Measurements from ENCODE around the gene SPDYE3. TPM values are rescaled to one million over a fixed set of nuclear protein-coding genes. Genes with fewer than 3 reads are reported as not detected.
A peak's percentile ranks its signal among the peaks of the same experiment; 100 is the strongest.
"Not testable (repeated sequence)": the region's sequence is repeated elsewhere in the genome, so short reads cannot be mapped to it uniquely, and the experiment has no call there.

Gene SPDYE3
- total and polyA plus RNA-seq, 2 of the 13 experiments (the other 11 are each of a cell fraction or from before 2014, with no cell fraction given): not detected

DNA sequence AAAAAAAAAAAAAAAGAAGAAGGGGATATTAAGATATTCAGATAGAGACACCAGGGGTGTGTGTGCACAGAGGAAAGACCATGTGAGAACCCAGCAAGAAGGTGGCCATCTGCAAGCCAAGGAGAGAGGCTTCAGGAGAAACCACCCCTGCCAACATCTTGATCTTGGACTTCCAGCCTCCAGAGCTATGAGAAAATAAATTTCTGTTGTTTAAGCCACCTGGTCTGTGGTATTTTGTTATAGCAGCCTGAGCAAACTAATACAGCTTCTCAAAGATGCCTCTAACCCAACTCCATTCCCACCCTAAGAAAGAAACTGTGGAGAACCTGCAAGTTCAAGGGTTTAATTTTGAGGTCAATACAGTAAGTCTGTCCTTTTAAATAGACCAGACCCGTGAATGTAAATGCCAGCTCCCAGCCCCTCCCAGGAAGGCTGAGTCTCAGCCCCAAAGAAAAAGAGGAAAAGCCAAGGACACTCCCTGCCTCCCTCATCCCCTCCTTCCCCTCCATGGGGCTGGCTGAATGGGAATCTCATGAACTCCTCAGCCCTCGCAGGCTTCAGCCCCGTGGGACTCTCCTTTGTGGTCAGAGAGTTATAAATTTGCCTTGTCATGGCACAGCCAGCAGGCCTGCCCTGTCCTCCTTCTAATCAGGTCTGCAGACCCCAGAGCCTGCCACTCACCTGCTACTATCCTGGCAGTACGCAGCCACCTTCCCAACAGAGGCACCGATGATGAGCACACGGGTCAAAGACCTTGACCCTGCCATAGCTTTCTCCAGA, 9.5 kb upstream of the SPDYE3 start (continued):
- TF ChIP-seq, protein P1, sequence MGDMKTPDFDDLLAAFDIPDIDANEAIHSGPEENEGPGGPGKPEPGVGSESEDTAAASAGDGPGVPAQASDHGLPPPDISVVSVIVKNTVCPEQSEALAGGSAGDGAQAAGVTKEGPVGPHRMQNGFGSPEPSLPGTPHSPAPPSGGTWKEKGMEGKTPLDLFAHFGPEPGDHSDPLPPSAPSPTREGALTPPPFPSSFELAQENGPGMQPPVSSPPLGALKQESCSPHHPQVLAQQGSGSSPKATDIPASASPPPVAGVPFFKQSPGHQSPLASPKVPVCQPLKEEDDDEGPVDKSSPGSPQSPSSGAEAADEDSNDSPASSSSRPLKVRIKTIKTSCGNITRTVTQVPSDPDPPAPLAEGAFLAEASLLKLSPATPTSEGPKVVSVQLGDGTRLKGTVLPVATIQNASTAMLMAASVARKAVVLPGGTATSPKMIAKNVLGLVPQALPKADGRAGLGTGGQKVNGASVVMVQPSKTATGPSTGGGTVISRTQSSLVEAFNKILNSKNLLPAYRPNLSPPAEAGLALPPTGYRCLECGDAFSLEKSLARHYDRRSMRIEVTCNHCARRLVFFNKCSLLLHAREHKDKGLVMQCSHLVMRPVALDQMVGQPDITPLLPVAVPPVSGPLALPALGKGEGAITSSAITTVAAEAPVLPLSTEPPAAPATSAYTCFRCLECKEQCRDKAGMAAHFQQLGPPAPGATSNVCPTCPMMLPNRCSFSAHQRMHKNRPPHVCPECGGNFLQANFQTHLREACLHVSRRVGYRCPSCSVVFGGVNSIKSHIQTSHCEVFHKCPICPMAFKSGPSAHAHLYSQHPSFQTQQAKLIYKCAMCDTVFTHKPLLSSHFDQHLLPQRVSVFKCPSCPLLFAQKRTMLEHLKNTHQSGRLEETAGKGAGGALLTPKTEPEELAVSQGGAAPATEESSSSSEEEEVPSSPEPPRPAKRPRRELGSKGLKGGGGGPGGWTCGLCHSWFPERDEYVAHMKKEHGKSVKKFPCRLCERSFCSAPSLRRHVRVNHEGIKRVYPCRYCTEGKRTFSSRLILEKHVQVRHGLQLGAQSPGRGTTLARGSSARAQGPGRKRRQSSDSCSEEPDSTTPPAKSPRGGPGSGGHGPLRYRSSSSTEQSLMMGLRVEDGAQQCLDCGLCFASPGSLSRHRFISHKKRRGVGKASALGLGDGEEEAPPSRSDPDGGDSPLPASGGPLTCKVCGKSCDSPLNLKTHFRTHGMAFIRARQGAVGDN (CRISPR knock-in tag; IDR thresholded peaks at IDR 0.05): peak; percentile 11; the same call in 1 of the 2 replicates
- TF ChIP-seq GATAD2A (CRISPR knock-in tag; IDR thresholded peaks at IDR 0.05): 0 out of 2 replicates have a peak, but pooled peaks have one; percentile 18
- TF ChIP-seq, protein P2, sequence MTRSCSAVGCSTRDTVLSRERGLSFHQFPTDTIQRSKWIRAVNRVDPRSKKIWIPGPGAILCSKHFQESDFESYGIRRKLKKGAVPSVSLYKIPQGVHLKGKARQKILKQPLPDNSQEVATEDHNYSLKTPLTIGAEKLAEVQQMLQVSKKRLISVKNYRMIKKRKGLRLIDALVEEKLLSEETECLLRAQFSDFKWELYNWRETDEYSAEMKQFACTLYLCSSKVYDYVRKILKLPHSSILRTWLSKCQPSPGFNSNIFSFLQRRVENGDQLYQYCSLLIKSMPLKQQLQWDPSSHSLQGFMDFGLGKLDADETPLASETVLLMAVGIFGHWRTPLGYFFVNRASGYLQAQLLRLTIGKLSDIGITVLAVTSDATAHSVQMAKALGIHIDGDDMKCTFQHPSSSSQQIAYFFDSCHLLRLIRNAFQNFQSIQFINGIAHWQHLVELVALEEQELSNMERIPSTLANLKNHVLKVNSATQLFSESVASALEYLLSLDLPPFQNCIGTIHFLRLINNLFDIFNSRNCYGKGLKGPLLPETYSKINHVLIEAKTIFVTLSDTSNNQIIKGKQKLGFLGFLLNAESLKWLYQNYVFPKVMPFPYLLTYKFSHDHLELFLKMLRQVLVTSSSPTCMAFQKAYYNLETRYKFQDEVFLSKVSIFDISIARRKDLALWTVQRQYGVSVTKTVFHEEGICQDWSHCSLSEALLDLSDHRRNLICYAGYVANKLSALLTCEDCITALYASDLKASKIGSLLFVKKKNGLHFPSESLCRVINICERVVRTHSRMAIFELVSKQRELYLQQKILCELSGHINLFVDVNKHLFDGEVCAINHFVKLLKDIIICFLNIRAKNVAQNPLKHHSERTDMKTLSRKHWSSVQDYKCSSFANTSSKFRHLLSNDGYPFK (CRISPR knock-in tag; IDR thresholded peaks at IDR 0.05; ENCODE audit: borderline replicate concordance): peak; percentile 35; the same call in 1 of the 2 replicates

DNA sequence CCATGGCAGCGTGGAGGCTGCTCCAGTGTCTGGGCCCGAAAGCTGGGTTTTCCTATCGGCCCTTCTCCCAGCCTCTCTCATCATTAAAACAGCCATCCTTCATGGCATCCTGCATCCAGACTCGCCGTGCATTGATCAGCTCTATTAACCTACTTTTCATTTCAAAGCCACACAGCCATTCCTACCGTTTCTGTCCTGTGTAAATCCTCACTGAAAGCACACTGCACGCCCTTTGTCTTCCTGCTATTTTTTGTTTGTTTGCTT, 8.9 kb upstream of the SPDYE3 start:
- intact Hi-C loops (cut with micrococcal nuclease; ENCODE audit: unreplicated experiment); CTCF ChIA-PET (ENCODE audit: low intra/inter-chr PET ratio, low total read pairs); H3K79me2 ChIP-seq (ENCODE audit: insufficient read depth, low read length); H2AFZ ChIP-seq (ENCODE audit: low read length); H4K20me1 ChIP-seq (ENCODE audit: insufficient read depth, low read length); FAIRE-seq; H3K27me3 ChIP-seq (ENCODE audit: control insufficient read depth in 1 of 2, insufficient read depth in 2 of 2, low read length in 2 of 2); DNase-seq (ENCODE audit: low spot score); H3K36me3 ChIP-seq (replicated peaks in 1 of 2; ENCODE audit: control insufficient read depth in 1 of 2, insufficient read depth in 2 of 2, low read length in 2 of 2); H3K9ac ChIP-seq (ENCODE audit: insufficient read depth, low read depth, low read length); in situ Hi-C loops (cut with HindIII; ENCODE audit: extremely low pct_ligation_motif_present, low pct_unique_long_range_greater_than_20kb); H3K4me3 ChIP-seq (replicated peaks in 1 of 3; ENCODE audit: insufficient read depth in 1 of 3, low read depth in 2 of 3, low read length in 3 of 3); POLR2A ChIA-PET; H3K9me3 ChIP-seq (ENCODE audit: low read length); ATAC-seq: not testable (repeated sequence)
- Histone ChIP-seq H3K4me2 (ENCODE audit: low read depth, low read length) (peak overlapping the region; percentile 47; the same call in 1 of the 2 replicates), H3K27ac (ENCODE audit: extremely low read length, insufficient read depth, low read length) (peak overlapping the region; percentile 46), H3K4me1 (ENCODE audit: insufficient read depth, low read length) (peaks cover 15% of the 10 kb centered on the region)
- BruUV-seq (replicated peaks): TSS peak; percentile 76
- 15% methylated on average over 7 of the region's 7 CpGs for WGBS (ENCODE audit: low lambda C conversion rate)
- TF ChIP-seq NR2F1 (CRISPR knock-in tag; IDR thresholded peaks at IDR 0.05) (peak in 1 of 2 experiments; percentile 3; a peak in 1 of 4 replicates), RARA (CRISPR knock-in tag; IDR thresholded peaks at IDR 0.05) (peak; percentile 33; the same call in 1 of the 2 replicates)

DNA sequence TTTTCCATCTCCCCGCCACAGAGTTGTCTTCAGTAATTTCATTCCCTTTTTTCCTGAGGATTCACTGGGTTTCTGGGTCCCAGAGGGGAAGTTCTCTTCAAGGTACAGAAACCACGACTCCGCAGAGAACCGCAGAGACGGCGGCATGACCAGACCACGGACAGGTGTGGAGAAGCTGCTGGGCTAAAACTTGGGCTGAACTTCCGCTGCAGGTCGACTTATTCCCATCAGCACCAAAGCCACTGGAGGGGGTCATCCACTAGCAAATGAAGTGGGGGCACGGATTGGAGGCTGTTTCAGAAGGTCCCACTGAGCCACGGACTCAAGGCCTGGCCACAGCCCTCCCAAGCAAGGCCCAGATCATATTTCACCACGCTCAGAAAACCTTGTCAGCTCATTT, 3.0 kb upstream of the SPDYE3 start:
- intact Hi-C loops (cut with micrococcal nuclease; ENCODE audit: unreplicated experiment); H3K9me3 ChIP-seq (ENCODE audit: low read length); ATAC-seq; H3K36me3 ChIP-seq (replicated peaks in 1 of 2; ENCODE audit: control insufficient read depth in 1 of 2, insufficient read depth in 2 of 2, low read length in 2 of 2); FAIRE-seq; H3K4me3 ChIP-seq (replicated peaks in 1 of 3; ENCODE audit: insufficient read depth in 1 of 3, low read depth in 2 of 3, low read length in 3 of 3); H3K79me2 ChIP-seq (ENCODE audit: insufficient read depth, low read length); in situ Hi-C loops (cut with HindIII; ENCODE audit: extremely low pct_ligation_motif_present, low pct_unique_long_range_greater_than_20kb); H3K27me3 ChIP-seq (ENCODE audit: control insufficient read depth in 1 of 2, insufficient read depth in 2 of 2, low read length in 2 of 2); BruUV-seq (replicated peaks); CTCF ChIA-PET (ENCODE audit: low intra/inter-chr PET ratio, low total read pairs); H3K4me2 ChIP-seq (ENCODE audit: low read depth, low read length); H3K27ac ChIP-seq (ENCODE audit: extremely low read length, insufficient read depth, low read length); H3K4me1 ChIP-seq (ENCODE audit: insufficient read depth, low read length); DNase-seq (ENCODE audit: low spot score); H4K20me1 ChIP-seq (ENCODE audit: insufficient read depth, low read length); H2AFZ ChIP-seq (ENCODE audit: low read length); H3K9ac ChIP-seq (ENCODE audit: insufficient read depth, low read depth, low read length); POLR2A ChIA-PET: not testable (repeated sequence)
- WGBS (ENCODE audit: low lambda C conversion rate): 96% methylated on average over 9 of the region's 12 CpGs

Measured in HepG2 (cell line).